ENCODE data around the gene SAXO2.
A peak's percentile ranks its signal among the peaks of the same experiment; 100 is the strongest.
"Not testable (repeated sequence)": the region's sequence is repeated elsewhere in the genome, so short reads cannot be mapped to it uniquely, and the experiment has no call there.

Gene SAXO2

DNA sequence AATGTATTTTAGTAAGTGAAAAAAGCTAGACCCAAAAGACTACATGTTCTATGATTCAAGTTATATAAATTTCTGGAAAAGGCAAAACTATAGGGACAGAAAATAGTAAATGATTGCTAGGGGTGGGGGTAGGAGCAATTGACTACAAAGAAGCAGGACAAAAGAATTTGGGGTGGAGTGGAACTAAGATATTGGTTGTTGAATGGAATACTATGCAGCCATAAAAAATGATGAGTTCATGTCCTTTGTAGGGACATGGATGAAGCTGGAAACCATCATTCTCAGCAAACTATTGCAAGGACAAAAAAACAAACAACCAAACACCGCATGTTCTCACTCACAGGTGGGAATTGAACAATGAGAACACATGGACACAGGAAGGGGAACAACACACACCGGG, 25.6 kb downstream of the SAXO2 start:
- DNase-seq: not testable (repeated sequence)

DNA sequence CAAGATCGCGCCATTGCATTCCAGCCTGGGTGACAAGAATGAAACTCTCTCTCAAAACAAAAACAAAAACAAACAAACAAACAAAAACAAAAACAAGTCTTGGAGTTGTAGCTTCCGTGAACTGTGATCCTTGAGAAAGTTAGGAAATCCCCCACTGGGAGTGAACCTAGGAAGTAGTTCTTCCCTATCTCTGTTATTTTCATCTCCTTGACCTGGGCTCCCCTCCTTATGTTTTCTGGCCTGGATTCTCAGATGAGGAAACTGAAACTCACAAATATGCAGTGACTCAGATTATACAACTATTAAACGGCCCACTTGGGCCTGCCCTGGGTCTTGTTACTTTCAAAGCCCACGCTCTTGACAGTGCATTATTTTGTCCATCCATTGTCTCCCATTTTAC, 29.7 kb downstream of the SAXO2 start:
- no peak for DNase-seq

DNA sequence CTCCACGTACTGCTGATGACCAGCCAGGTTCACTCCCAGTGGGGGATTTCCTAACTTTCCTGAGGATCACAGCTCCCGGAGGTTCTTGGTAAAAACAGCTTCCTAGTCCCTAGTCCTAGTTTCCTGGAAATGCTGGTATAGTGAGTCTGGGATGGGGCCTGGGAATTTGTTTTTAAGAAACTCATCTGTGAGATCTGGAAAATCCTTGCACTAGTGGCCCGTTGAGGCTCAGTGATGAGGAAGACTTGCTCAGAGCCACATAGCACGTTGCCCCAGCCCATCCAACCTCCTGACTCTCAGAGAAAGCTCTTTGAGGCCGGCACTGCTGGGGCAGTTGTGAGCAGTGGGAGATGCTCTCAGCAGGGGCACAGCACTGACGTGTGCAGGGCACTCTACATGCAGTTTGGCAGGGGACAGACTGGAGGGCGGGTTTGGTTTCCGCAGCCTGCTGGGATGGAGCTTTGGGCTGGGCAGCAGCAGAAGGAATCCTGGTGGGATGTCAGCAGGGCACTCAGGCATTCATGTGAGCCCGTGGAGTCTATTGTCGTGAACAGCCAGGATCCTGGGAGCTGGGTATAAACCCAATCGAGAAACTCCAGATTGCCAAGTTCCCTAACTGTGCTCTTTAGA, 31.6 kb downstream of the SAXO2 start:
- no peak for DNase-seq

- no peak for DNase-seq
Observed at GRCh38 chr15:82297546-82297945, 34.9 kb downstream of the SAXO2 start.

DNA sequence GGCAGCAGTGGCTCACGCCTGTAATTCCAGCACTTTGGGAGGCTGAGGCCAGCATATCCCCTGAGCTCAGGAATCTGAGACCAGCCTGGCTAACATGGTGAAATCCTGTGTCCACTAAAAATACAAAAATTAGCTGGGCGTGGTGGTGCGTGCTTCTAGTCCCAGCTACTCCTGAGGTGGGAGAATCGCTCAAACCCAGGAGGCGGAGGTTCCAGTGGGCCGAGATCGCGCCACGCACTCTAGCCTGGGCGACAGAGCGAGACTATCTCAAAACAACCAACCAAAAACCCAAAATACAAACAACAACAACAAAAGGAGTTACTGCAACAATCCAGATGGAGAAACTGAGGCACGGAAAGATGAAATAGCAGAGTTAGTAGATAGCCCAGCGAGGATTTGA, 35.4 kb downstream of the SAXO2 start:
- no peak for DNase-seq

DNA sequence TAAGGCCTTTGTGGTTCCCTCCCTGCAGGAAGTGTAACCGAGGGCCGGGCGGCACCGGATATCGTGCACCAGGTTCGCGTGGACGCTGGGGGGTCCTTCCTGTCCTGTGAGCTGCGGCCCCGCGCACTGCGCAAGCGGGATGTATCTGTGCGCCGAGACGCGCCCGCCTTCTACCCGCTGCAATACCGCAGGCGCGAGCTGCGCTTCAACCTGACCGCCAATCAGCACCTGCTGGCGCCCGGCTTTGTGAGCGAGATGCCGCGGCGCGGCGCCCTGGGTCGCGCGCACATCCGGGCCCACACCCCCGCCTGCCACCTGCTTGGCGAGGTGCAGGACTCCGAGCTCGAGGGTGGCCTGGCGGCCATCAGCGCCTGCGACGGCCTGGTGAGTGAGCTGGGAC, 35.9 kb downstream of the SAXO2 start:
- DNase-seq: peak; percentile 82

DNA sequence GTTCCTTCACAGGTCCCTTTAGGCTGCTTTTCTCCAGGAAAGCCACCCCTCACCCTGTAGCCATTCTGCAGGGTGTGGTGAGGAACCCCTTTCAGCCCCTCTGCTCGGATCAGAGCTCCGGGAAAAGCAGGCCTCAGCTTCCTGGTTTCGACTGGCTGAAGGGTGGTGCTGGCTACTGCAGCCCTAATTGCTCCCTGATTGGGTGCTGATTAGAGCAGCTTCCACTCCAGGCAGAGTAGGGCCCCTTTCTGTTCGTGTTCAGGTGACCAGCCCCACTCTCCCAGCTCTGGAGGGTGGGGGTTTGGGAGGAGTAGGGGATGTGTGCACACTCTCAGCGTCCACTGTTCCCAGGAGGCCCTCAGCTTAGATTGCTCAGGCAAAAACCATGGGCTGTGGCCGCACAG, 36.9 kb downstream of the SAXO2 start:
- DNase-seq: not testable (repeated sequence)

DNA sequence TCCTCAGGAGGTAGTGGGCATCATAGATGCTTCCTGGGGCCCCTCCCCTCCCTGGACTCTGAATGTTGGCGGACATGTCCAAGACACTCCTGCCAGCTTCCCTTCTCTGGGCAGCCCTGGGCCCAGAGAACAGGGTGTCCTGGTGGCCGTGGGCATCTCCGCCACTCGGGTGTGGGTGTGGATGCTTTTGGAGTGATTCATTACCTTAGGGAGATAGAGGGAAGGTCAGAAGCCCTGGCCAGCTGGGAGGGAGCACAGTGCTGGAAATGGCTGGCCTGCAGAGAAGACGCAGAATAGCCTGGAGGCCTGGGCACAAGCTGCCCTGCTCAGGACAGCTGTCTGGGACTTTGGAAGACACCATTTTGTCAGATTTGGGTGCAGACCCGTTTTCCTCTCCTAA, 37.7 kb downstream of the SAXO2 start:
- not testable (repeated sequence) for DNase-seq

DNA sequence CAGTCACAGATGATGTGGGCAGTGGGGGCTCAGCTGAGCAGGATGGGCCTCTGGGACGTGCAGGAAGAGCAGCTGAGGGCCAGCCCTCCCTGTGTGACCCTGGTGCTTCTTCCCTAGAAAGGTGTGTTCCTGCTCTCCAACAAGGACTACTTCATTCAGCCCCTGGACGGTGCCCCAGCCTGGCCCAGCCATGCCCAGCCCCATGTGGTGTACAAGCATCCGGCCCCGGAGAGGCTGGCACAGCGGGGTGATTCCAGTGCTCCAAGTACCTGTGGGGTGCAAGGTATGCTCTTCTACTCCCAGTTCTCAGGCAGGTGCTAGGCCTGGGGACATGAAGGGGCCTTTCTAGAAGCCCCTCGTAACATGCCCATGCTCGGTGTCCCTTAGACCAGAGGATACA, 38.3 kb downstream of the SAXO2 start:
- DNase-seq: no peak

DNA sequence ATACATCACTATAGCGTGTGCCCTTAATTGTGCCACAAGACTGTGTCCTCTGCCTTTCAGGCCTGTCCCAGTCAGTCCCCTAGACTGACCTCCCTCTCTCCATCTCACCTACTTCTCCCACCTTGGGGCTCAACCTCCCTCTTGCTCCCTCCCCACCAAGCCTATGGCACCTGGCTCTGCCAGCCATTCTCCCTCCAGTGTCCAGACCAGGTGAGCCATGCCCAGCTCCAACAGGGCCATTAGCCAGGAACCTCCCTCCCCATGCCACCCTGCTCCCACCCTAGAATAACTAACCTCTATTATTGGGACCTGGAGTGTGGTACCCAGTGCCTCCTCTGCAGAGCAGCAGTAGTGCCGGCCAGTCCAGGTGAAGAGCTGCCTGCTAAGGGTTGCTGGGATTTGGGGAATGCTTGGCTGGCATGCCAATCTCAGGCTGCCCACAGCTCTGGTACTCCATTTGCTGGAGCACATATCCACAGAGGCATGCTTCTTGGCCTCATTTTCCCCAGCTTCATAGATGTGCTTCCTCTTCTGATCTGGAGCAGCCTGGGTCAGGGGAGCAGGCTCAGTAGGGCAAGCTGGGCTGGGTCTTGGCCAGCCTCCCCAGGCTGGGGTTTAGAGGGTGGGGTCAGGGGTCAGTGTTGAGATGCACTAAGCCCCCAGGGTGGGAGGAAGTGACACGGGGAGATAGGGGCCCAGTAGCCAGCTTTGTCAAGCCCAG, 38.8 kb downstream of the SAXO2 start:
- no peak for DNase-seq

DNA sequence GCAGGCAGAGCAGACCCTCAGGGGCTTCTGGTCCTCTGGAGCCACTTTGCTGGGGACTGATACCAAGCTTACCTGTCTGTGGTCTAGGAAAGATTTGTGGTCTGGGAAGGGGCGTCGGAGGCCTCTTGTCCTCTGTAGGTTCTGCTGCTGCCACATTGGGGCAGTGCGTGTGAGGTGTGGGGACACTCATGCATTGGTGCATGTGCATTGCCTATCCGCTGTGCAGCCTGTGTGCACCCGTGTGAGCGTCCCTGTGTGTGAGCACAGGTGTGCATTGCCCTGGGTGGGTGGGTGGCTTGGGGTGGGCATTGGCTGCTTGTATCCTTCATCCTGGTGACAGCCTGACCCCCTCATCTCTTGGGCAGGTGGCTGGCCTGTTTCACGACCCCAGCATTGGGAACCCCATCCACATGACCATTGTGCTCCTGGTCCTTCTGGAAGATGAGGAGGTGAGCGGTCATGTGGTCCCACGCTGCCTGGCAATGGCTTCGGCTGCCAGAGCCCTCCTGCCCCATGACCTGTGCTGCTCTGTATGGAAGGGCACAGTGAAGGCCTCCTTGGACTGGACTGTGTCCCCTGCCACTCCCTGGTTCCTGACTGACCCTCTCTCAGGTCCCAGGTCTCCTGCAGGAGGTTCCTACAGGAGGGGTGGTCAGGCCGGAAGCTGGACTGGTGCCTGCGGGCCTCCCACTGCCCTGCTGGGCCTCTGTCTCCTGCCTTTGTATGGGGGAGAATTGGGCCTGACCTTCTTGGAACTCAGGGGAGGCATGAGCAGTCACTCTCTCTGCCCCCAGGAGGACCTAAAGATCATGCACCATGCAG, 41.5 kb downstream of the SAXO2 start:
- no peak for DNase-seq

DNA sequence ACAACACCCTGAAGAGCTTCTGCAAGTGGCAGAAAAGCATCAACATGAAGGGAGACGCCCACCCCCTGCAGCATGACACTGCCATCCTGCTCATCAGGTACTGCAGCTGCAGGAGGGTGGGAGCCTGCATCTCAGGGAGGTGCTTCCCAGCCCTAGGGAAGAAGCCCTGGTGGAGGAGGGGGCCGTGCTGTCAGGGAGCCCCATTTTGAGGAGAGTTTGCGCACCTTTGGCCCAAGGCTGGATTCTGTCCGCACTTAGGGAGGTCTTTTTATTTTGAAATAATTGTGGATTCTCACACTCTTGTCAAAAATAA, 42.1 kb downstream of the SAXO2 start:
- no peak for DNase-seq

GRCh38 chr15:82305621-82306048, 43.0 kb downstream of the SAXO2 start:
- DNase-seq: no peak

DNA sequence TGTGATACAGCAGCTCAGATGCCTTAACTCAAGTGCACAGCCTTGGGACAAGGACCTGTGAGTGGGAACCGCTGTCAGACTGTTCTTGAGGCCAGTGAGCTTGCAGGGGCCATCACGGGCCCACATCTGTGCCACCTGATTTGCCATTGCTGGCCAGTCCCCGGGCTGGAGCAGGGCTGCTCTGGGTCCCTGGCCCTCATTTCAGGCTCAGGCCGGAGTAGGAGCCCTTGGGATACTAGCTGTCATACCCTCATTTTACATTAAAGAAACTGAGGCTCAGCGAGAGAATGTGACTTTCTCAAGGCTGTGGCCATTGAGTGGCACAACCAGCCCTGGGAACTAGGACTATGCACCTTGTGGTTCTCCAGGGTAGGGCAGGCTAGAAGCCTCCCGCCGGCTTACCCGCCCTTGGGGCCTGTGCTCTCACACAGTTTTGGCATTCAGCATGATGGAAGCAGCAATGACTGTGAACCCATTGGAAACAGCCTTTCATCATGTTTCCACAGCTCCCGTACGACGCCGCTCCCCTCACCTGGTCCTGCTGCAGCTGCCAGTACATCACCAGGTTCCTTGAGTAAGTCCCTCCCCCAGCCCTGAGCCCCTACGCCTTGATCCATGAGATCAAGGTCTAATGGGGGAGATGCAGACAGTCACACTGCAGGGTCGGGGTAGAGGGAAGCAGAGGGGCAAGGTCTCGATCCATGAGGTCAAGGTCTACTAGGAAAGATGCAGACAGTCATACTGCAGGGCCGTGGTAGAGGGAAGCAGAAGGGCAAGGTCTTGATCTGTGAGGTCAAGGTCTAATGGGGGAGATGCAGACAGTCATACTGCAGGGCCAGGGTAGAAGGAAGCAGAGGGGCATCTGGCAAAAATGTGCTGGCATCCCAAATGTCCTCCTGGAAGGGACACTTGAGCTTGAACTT, 44.4 kb downstream of the SAXO2 start:
- no peak for DNase-seq

DNA sequence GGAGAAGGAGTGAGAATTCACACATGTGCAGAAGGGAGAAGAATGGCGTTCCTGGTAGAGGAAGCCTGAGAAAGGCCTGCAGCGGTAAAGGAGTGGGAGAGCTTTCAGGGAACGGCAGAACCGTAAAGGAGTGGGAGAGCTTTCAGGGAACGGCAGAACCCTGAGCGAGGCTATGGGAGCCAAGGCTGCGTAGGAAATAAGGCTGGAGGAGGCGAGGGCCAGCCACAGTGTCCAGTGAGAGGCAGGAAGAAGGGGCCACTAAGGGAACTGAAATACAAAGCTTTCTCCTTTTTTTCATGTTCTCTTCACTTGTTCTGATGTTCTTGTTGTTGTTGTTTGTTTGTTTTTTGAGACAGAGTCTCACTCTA, 45.1 kb downstream of the SAXO2 start:
- no peak for DNase-seq

- DNase-seq: no peak
Observed at GRCh38 chr15:82309802-82310201, 47.2 kb downstream of the SAXO2 start.

DNA sequence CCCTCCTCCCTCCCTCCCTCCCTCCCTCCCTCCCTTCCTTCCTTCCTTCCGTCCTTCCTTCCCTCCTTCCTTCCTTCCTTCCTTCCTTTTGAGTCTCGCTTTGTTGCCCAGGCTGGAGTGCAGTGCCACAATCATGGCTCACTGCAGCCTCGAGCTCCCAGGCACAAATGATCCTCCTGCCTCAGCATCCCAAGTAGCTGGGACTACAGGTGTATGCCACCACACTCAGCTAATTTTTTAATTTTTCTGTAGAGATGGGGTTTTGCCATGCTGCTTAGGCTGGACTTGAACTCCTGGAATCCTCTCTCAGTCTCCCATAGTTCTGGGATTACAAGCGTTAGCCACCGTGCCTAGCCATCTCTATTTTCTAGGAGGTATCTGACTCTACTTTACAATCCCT, 48.7 kb downstream of the SAXO2 start:
- not testable (repeated sequence) for DNase-seq

GRCh38 chr15:82312586-82313349, 50.1 kb downstream of the SAXO2 start:
- DNase-seq: no peak

- DNase-seq: no peak
Observed at GRCh38 chr15:82313446-82313845, 50.8 kb downstream of the SAXO2 start.

DNA sequence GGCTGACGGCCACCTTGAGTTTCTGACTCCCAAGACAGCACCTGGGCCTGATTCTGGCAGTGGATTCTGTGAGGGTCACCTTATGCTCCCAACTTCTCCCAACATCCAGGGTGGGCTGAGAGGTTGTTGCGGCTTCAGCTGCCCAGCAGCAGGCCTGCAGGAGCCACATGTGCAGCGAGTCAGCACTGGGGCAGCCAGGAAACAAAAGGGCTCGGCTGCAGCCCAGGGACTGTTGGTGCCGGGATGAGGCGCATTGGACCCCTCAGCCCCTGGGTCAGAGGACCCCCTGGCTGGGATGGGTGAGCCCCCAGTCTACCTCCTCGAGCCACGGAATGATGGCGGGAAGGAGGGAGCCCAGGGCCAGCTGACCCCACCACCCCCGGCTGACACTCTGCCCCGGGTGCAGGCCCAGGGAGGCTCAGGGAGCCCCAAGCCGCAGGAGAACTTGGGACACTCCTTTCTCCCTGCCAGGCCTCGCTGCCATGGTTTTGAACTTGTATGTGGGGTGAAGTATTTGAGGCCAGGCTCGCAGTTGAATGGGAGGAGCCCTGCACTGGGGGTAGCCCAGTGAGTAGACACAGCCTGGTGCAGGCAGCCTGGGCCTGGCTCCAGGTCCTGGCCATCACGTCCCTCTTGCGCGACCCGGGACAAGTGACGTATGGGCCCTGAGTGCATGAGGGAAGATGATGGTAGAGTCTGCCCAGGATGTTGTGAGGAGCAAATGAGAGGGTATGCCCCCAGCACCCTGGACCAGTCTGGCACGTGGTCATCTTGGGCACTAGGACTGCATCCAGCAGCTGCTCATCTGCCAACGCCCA, 51.5 kb downstream of the SAXO2 start:
- DNase-seq: not testable (repeated sequence)

All from CD4-positive, alpha-beta T cell treated with Interleukin-6 for 4 hours (primary cell).